Activated B cell treated with CpG ODN at 0.5 μM for 24 hours (primary cell): ENCODE data around the gene AP3B1. TPM values are rescaled to one million over a fixed set of nuclear protein-coding genes. Genes with fewer than 3 reads are reported as not detected.

ENCODE experiments used
- ATAC-seq: fragments of 200-7000 bp; cut with Tn5 transposase; one replicate; pipeline ENCODE4 v1.10.0; 2021; ENCODE audit warnings: low read depth, mild to moderate bottlenecking, moderate library complexity
- CTCF ChIA-PET: fragments of 350-600 bp; sonication (Branson Sonifier 250); formaldehyde crosslinking; loops from one replicate; lab custom pipeline; 2021; ENCODE audit warnings: antibody characterized with exemption; lab: Charles Lee
- POLR2A ChIA-PET: fragments of 350-600 bp; sonication (Branson Sonifier 250); formaldehyde crosslinking; loops from one replicate; lab custom pipeline; 2021; ENCODE audit warnings: antibody characterized with exemption; lab: Charles Lee
- DNase-seq: peaks from one replicate; pipeline ENCODE4 v3.0.0; 2022
- H3K27ac Mint-ChIP-seq: one replicate; pipeline ENCODE4 v1.8.0; 2020; ENCODE audit warnings: mixed read lengths
- H3K27me3 Mint-ChIP-seq: one replicate; pipeline ENCODE4 v1.8.0; 2021; ENCODE audit warnings: mixed read lengths
- H3K36me3 Mint-ChIP-seq: one replicate; pipeline ENCODE4 v1.8.0; 2021; ENCODE audit warnings: low read depth, mixed read lengths
- H3K4me1 Mint-ChIP-seq: one replicate; pipeline ENCODE4 v1.8.0; 2021; ENCODE audit warnings: mixed read lengths
- H3K4me3 Mint-ChIP-seq: one replicate; pipeline ENCODE4 v1.8.0; 2020; ENCODE audit warnings: mild to moderate bottlenecking, mixed read lengths
- H3K9me3 Mint-ChIP-seq: one replicate; pipeline ENCODE4 v1.8.0; 2020; ENCODE audit warnings: mixed read lengths
- intact Hi-C: fragments of 100-400 bp; cut with micrococcal nuclease; formaldehyde crosslinking; loops from one replicate; pipeline ENCODE4 v1.15.1; 2024
- total RNA-seq: library from RNA; stranded (reverse); gene quantifications from 2 replicates; pipeline ENCODE4 v1.2.3, GENCODE V29; 2022
- TF ChIP-seq, protein P1 (sequence below): fragments of 200-600 bp; IDR thresholded peaks from one replicate; pipeline ENCODE4 v1.8.0; 2022; ENCODE audit warnings: antibody characterized with exemption, mild to moderate bottlenecking

AP3B1 gene
- total RNA-seq, 1 donor from 2014 or later, result 52.9 TPM

DNA sequence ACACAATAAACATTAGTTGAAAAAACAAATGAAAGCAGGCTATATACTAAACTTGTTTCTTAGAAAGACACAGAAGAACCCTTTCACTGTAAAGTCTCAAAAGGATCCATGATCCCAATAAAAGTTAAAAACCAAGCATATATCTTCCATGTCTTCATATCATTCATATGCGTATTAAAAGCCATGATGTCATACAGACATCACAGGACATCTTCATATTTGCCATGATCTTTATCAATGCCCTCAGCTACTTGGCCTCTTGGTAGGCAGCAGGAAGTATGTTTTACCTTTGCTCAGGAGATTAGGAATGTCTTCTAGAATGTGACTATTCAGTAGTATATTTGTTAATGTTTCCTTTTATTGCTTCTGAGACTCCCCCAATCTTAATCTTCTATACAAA is 16.8 kb downstream of the AP3B1 start:
- peaks cover 11% of the 10 kb centered on the region for H3K4me1 Mint-ChIP-seq
- H3K36me3 Mint-ChIP-seq, result peaks cover 3% of the 10 kb centered on the region
- ATAC-seq (no peak), DNase-seq (no peak)
- intact Hi-C loops, result no loop called here
- ChIA-PET CTCF (no interaction called here), POLR2A (interaction anchor here (0.6 kb wide), 1 partner anchor 120 kb away, joined by 3 read pairs; no protein-coding TSS in a partner anchor)
- no peaks in the 10 kb centered on the region for H3K9me3 Mint-ChIP-seq
- TF ChIP-seq, protein P1, sequence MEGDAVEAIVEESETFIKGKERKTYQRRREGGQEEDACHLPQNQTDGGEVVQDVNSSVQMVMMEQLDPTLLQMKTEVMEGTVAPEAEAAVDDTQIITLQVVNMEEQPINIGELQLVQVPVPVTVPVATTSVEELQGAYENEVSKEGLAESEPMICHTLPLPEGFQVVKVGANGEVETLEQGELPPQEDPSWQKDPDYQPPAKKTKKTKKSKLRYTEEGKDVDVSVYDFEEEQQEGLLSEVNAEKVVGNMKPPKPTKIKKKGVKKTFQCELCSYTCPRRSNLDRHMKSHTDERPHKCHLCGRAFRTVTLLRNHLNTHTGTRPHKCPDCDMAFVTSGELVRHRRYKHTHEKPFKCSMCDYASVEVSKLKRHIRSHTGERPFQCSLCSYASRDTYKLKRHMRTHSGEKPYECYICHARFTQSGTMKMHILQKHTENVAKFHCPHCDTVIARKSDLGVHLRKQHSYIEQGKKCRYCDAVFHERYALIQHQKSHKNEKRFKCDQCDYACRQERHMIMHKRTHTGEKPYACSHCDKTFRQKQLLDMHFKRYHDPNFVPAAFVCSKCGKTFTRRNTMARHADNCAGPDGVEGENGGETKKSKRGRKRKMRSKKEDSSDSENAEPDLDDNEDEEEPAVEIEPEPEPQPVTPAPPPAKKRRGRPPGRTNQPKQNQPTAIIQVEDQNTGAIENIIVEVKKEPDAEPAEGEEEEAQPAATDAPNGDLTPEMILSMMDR, result no peak
- no peak overlapping the region for H3K27ac Mint-ChIP-seq
- H3K4me3 Mint-ChIP-seq, result no peak overlapping the region
- H3K27me3 Mint-ChIP-seq, result no peaks in the 10 kb centered on the region

DNA sequence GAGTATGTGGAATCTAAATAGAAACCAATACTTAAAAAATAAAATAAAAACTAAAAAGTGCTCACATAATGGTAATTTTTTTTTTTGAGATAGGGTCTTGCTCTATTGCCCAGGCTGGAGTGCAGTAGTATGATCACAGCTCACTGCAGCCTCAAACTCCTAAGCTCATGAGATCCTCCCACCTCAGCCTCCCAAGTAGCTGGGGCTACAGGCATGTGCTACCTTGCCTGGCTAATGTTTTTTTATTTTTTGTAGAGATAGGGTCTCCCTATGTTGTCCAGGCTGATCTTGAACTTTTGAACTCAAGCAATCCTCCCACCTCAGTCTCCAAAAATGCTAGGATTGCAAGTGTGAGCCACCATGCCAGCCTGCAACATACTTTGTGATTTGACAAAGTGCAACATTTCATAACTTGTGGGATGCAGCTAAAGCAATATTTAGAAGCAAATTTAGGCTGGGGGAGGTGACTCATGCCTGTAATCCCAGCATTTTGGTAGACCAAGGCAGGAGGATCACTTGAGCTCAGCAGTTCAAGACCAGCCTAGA is 18.4 kb downstream of the AP3B1 start:
- ATAC-seq (no peak), DNase-seq (no peak)
- intact Hi-C loops, result no loop called here
- Mint-ChIP-seq H3K27me3 (no peaks in the 10 kb centered on the region), H3K4me1 (peaks cover 6% of the 10 kb centered on the region), H3K27ac (no peak overlapping the region), H3K36me3 (peaks cover 3% of the 10 kb centered on the region), H3K9me3 (no peaks in the 10 kb centered on the region), H3K4me3 (no peak overlapping the region)
- TF ChIP-seq, protein P1, result no peak
- ChIA-PET POLR2A (no interaction called here), CTCF (interaction anchor here (1.4 kb wide), 1 partner anchor 54 kb away, joined by 4 read pairs; no protein-coding TSS in a partner anchor)

DNA sequence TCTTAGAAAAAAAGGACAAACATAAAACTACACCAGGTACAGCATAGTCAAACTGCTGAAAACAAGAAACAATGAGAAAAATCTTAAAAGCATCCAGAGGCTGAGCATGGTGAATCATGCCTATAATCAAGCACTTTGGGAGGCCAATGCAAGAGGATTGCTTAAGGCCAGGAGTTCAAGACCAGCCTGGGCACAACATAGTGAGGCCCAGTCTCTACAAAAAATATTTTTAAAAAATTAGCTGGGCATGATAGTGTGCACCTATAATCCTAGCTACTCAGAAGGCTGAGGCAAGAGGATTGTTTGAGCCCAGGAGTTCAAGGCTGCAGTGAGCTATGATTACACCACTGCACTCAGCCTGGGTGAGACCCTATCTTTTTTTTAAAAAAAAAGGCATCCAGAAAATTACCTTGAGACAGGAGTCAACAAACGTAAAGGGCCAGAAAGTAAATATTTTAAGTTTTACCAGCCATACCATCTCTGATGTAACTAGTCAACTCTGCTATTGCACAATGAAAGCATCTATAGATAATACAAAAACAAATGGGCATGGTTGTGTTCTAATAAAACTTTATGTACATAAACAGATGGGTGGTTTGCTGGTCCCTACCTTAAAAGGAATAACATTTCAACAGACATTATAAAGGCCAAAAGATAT is 19.8 kb downstream of the AP3B1 start:
- POLR2A ChIA-PET, result no interaction called here
- Mint-ChIP-seq H3K4me1 (peaks cover 6% of the 10 kb centered on the region), H3K27me3 (no peaks in the 10 kb centered on the region), H3K27ac (no peak overlapping the region), H3K36me3 (peaks cover 3% of the 10 kb centered on the region), H3K4me3 (no peak overlapping the region), H3K9me3 (no peaks in the 10 kb centered on the region)
- DNase-seq (no peak), ATAC-seq (no peak)
- CTCF ChIA-PET, result interaction anchor here (0.7 kb wide), 1 partner anchor 1678 kb away, joined by 3 read pairs; no protein-coding TSS in a partner anchor
- TF ChIP-seq, protein P1, result no peak
- intact Hi-C loops, result no loop called here

DNA sequence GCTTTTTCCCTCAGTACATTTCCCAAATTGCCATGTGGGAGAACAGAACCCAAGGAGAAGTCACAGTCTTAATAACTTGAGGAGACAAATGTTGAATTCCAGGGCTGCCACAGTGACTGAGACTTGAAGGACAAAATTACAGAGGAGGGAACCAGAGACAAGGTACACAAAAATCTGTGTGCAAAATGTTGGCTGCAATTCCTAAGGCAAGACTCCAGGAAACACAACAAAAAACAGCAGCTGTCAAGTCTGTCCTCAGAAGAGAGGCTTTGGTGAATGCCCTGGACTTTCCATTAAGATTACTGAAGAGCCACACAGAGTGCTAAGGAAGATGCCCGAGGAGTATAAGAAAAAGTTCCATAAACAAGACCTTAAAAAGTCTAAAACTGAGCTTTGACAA is 21.1 kb downstream of the AP3B1 start:
- DNase-seq (no peak), ATAC-seq (no peak)
- ChIA-PET POLR2A (interaction anchor here (0.6 kb wide), 1 partner anchor 74 kb away, joined by 5 read pairs; no protein-coding TSS in a partner anchor), CTCF (no interaction called here)
- H3K27ac Mint-ChIP-seq, result no peak overlapping the region
- TF ChIP-seq, protein P1, result no peak
- H3K27me3 Mint-ChIP-seq, result no peaks in the 10 kb centered on the region
- H3K9me3 Mint-ChIP-seq, result no peaks in the 10 kb centered on the region
- peaks cover 3% of the 10 kb centered on the region for H3K36me3 Mint-ChIP-seq
- intact Hi-C loops, result no loop called here
- peaks cover 14% of the 10 kb centered on the region for H3K4me1 Mint-ChIP-seq
- H3K4me3 Mint-ChIP-seq, result no peak overlapping the region

DNA sequence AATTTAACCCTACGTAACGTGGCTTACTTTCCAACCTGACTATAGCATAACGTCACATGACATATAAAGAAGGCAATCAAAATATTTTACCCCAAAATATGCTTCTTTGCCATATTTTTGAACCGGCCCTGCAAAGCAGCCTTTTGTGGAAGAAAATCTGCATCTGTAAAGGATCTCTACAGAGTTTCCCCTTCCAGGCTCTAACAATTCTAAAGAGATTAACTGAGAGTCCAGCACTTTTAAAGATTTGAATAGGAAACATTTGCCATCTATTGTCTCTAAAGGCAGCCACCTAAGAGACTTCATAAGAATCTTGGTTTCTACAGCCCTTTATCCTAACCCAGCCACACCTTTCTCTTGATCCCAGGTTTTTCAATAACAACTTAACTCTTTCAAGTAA is 22.7 kb downstream of the AP3B1 start:
- no peak for ATAC-seq
- ChIA-PET CTCF (no interaction called here), POLR2A (no interaction called here)
- DNase-seq, result no peak
- intact Hi-C loops, result no loop called here
- Mint-ChIP-seq H3K4me3 (no peak overlapping the region), H3K9me3 (no peaks in the 10 kb centered on the region), H3K4me1 (peaks cover 21% of the 10 kb centered on the region), H3K36me3 (peaks cover 3% of the 10 kb centered on the region), H3K27ac (no peak overlapping the region), H3K27me3 (no peaks in the 10 kb centered on the region)
- TF ChIP-seq, protein P1, result no peak
